Measurements from ENCODE around the gene PBX1. TPM values are rescaled to one million over a fixed set of nuclear protein-coding genes. Genes with fewer than 3 reads are reported as not detected.
A peak's percentile ranks its signal among the peaks of the same experiment; 100 is the strongest.

PBX1 gene
- total and polyA plus RNA-seq, 8 donors = 11.0 to 113 (median 23.0) TPM

DNA sequence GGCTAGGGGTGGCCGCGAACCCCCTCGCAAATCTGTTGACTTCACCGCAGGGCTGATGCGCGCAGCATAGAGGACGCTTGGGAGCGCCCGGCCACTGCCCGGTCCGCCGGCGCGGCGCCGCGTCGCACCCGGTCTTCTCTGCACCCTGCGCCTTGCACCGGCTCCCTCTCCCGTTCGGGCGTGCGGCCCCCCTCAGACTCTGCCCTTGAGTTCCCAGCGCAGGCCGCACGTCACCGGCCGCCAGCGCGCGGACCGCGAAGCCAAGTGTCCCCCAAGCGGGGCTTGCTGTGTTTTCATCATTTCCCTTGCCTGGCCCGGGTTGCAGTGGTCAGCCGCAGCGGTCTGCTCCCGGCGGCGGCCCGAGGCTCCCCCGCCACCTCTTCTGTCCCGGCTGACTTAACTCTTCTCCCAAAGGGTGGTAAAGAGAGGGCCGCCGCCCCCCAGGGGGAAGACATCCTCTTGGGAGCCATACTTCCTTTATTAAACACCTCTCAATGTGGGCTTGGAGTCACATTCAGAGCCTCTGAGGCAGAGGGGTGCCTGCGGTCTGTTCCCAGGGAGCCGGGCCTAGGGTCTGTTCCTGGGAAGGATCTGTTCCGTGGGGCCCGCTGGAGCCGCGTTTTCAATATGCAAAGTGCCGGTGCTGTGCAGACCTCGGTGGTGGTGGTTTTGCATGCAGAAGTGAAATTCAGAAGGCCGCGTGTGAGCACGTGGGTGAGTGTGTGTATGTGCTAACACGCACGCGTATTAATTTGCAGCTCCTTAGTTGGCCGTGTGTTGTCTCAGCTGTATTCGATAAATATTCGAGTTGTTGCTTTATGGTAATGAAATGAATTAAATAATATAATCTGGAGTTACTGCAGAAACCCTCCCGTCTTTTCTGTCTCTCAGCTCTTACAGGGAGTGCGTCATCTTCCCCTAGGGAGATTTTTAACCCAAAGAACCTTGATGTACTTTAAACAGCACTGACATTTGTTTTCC lies 17.6 kb downstream of the PBX1 start:
- Histone ChIP-seq H3K27me3 (no peaks in the 10 kb centered on the region), H3K4me1 (peaks cover 12 to 68% (median 44%) of the 10 kb centered on the region in 4 donors), H3K36me3 (peaks cover 0 to 8% (median 0%) of the 10 kb centered on the region in 4 donors), H3K4me3 (peak overlapping the region; percentile 20 to 35 (median 28)), H3K27ac (peak overlapping the region in 4 of 5 donors; percentile 72 to 84 (median 78)), H3K9me3 (no peaks in the 10 kb centered on the region)
- intact Hi-C loops (cut with DNase I; ENCODE audit: low total_unique reads) = no loop called here
- TF ChIP-seq, protein P1, sequence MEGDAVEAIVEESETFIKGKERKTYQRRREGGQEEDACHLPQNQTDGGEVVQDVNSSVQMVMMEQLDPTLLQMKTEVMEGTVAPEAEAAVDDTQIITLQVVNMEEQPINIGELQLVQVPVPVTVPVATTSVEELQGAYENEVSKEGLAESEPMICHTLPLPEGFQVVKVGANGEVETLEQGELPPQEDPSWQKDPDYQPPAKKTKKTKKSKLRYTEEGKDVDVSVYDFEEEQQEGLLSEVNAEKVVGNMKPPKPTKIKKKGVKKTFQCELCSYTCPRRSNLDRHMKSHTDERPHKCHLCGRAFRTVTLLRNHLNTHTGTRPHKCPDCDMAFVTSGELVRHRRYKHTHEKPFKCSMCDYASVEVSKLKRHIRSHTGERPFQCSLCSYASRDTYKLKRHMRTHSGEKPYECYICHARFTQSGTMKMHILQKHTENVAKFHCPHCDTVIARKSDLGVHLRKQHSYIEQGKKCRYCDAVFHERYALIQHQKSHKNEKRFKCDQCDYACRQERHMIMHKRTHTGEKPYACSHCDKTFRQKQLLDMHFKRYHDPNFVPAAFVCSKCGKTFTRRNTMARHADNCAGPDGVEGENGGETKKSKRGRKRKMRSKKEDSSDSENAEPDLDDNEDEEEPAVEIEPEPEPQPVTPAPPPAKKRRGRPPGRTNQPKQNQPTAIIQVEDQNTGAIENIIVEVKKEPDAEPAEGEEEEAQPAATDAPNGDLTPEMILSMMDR (IDR thresholded peaks at IDR 0.05) = no peak
- TF ChIP-seq POLR2A (IDR thresholded peaks at IDR 0.05) (no peak), POLR2AphosphoS5 (IDR thresholded peaks at IDR 0.05) (no peak), EP300 (IDR thresholded peaks at IDR 0.05) (no peak)
- peak in 1 of 2 donors; percentile 73 for DNase-seq
- 62 to 79% (median 70%) methylated on average over 52 to 66 of the region's 66 CpGs for WGBS, 5 donors

DNA sequence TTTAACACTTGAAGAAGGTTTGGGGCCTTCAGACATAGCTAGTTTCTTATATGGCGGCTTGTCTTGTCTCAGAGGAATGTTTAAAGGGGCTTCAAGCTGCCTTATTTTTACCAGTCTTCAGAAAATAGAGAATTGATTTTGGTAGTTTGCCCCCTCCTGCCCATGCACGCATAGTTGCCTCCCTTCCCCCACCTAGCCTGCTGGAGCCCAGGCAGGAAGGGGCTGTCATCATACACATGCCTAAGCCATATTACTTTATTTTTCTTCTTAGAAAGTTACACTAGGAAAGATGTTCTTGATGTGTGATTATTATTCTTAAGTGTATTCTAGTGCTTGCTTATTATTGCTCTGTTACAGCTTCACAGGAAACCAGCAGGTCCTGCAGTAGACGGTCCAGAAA lies 18.3 kb downstream of the PBX1 start:
- peaks cover 12 to 68% (median 43%) of the 10 kb centered on the region in 4 donors for H3K4me1 ChIP-seq
- no peaks in the 10 kb centered on the region for H3K9me3 ChIP-seq
- TF ChIP-seq POLR2A (IDR thresholded peaks at IDR 0.05) (no peak), EP300 (IDR thresholded peaks at IDR 0.05) (no peak), POLR2AphosphoS5 (IDR thresholded peaks at IDR 0.05) (no peak)
- TF ChIP-seq, protein P1 (IDR thresholded peaks at IDR 0.05) = no peak
- no peaks in the 10 kb centered on the region for H3K27me3 ChIP-seq
- peaks cover 0 to 8% (median 0%) of the 10 kb centered on the region in 4 donors for H3K36me3 ChIP-seq
- 62 to 86% (median 70%) methylated on average over 3 of the region's 3 CpGs for WGBS, 5 donors
- intact Hi-C loops (cut with DNase I; ENCODE audit: low total_unique reads) = no loop called here
- peak overlapping the region in 4 of 5 donors; percentile 72 to 84 (median 78) for H3K27ac ChIP-seq
- peak in 1 of 2 donors; percentile 34 for DNase-seq
- no peak overlapping the region for H3K4me3 ChIP-seq

DNA sequence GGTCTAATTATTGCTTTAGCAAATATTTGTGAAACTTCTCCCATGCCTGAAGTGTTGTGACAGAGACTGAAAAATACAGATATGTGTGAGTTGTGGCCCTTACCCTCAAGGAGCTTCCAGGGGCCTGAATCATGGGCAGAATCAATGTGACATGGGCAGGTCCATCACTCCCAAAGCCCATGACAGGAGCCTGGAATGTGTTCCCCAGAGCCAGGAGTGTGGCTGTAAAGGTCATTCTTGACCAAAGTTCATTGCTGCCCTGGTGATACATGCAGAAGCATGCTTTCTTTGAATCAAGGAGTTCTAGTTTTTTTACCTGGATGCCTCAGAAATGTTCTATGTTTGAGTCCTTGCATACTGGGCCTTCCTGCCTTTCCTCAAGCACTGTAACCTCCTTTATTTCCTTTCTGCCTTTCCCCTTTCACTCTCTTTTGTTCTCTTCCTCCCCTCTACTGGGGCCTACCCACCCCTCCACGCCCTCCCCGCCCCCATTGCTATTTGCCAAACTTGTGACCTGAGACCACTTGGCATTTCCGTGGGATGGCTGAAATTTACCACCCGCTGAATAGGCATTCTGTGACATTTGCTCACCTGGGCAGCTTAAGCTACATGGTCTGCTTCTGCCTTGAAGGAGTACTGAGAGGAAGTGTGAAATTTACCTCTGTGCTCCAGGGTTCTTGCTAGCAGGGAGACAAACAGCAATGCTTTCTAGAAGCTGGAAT lies 19.7 kb downstream of the PBX1 start:
- TF ChIP-seq EP300 (IDR thresholded peaks at IDR 0.05) (no peak), POLR2AphosphoS5 (IDR thresholded peaks at IDR 0.05) (no peak), POLR2A (IDR thresholded peaks at IDR 0.05) (no peak)
- TF ChIP-seq, protein P1 (IDR thresholded peaks at IDR 0.05) = no peak
- WGBS, 5 donors = 50 to 71% (median 57%) methylated on average over 4 of the region's 4 CpGs
- Histone ChIP-seq H3K27me3 (no peaks in the 10 kb centered on the region), H3K4me3 (no peak overlapping the region), H3K4me1 (peaks cover 12 to 66% (median 36%) of the 10 kb centered on the region in 4 donors), H3K9me3 (no peaks in the 10 kb centered on the region), H3K36me3 (peaks cover 0 to 8% (median 0%) of the 10 kb centered on the region in 4 donors), H3K27ac (peak overlapping the region in 2 of 5 donors; percentile 39 to 82)
- intact Hi-C loops (cut with DNase I; ENCODE audit: low total_unique reads) = no loop called here
- DNase-seq = no peak

DNA sequence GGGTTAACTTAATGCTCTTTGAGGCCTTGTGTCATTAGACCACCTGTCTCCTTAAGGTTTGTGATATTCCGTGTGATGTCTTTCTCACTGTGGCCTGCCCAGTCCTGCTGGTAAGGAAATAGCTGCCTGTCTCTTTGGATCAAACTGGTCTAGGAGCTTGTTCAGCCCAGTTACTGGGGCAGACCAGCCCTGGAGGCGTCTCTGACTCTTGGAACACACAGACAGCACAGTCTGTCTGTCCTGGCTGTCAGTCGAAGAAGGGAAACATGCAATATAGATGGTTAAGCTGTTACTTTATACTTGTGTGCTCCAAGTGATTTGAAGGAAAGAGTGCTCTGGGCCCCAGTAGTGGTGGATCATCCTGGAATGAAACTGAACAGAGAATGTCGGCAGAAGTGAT lies 20.4 kb downstream of the PBX1 start:
- intact Hi-C loops (cut with DNase I; ENCODE audit: low total_unique reads) = no loop called here
- Histone ChIP-seq H3K4me3 (no peak overlapping the region), H3K36me3 (peaks cover 0 to 8% (median 0%) of the 10 kb centered on the region in 4 donors), H3K9me3 (no peaks in the 10 kb centered on the region), H3K4me1 (peaks cover 12 to 65% (median 32%) of the 10 kb centered on the region in 4 donors), H3K27me3 (no peaks in the 10 kb centered on the region), H3K27ac (peak overlapping the region in 1 of 5 donors; percentile 82)
- DNase-seq = no peak
- TF ChIP-seq, protein P1 (IDR thresholded peaks at IDR 0.05) = no peak
- no peak for TF ChIP-seq EP300 (IDR thresholded peaks at IDR 0.05)
- TF ChIP-seq POLR2AphosphoS5 (IDR thresholded peaks at IDR 0.05) = no peak
- TF ChIP-seq POLR2A (IDR thresholded peaks at IDR 0.05) = no peak
- WGBS, 5 donors = 55 to 85% (median 80%) methylated on average over 4 of the region's 4 CpGs
